HL-60 (cell line): ENCODE data around the gene BHLHE23.

ENCODE experiments used
- DNase-seq, 2 experiments: peaks; one replicate each; pipeline ENCODE4 v3.0.0-alpha.2; 2010 to 2020; ENCODE audit warnings: low read depth in 1 of 2, low spot score in 1 of 2
- H3K27ac ChIP-seq: fragments of 250-450 bp; sonication (Bioruptor Pico); replicated peaks from 2 replicates; pipeline ENCODE4 v1.5.1; 2020; ENCODE audit warnings: mild to moderate bottlenecking, moderate library complexity
- H3K27me3 ChIP-seq: fragments of 250-450 bp; sonication (Bioruptor Pico); 2 replicates; pipeline ENCODE4 v1.5.1; 2021; ENCODE audit warnings: mild to moderate bottlenecking, moderate library complexity; ENCODE audit not compliant: insufficient read depth, poor library complexity, severe bottlenecking
- H3K4me3 ChIP-seq: replicated peaks from 2 replicates; pipeline ENCODE4 v1.5.1; 2011; ENCODE audit warnings: mild to moderate bottlenecking, control low read depth, low read length; ENCODE audit not compliant: insufficient read depth
- GABPA ChIP-seq: IDR thresholded peaks from 2 replicates; pipeline ENCODE4 v1.6.1; 2012; ENCODE audit warnings: low read depth
- POLR2AphosphoS5 ChIP-seq: IDR thresholded peaks from 2 replicates; pipeline ENCODE4 v1.6.1; 2012; ENCODE audit warnings: low read depth
- SPI1 ChIP-seq: IDR thresholded peaks from 2 replicates; pipeline ENCODE4 v1.6.1; 2012; ENCODE audit warnings: low read depth, mild to moderate bottlenecking, borderline replicate concordance
- TF ChIP-seq, protein P1 (sequence below): IDR thresholded peaks from one replicate; pipeline ENCODE4 v1.5.1; 2011; ENCODE audit warnings: low read length, control low read depth, inconsistent platforms; ENCODE audit not compliant: insufficient read depth
- TF ChIP-seq, protein P2 (sequence below): IDR thresholded peaks from 2 replicates; pipeline ENCODE4 v1.6.1; 2012; ENCODE audit warnings: low read depth; ENCODE audit not compliant: insufficient replicate concordance

Gene BHLHE23

DNA sequence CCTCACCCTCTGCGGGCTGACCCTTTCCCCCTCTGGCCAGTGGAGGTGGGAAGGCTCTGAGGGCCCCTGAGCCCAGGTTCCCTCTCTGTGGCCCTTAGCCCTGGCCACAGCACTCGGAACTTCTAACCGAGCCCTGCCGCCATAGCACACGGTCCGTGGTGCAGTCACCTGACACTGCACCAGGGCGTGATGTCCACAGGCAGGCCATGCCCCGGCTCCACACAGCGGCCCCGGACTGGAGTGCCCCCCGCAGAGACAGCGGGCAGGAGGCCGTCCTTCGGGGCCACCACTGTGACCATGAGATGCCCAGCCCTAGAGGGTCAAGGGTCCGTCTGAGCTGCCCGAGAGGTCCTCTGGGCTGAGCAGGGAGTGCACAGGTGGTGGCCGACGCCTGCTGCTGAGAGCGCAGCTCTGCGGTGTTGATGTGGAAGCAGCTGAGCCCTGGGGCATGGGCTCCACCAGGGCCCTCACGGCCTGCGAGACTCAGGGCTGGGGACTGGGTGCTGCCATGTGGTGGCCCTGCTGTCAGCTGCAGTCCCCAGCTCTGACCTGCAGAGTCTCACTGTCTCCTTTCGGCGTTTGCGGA, 11.2 kb upstream of the BHLHE23 start:
- Histone ChIP-seq H3K27ac (no peak overlapping the region), H3K27me3 (peaks cover 29% of the 10 kb centered on the region), H3K4me3 (no peak overlapping the region)
- TF ChIP-seq POLR2AphosphoS5, result no peak
- TF ChIP-seq, protein P1, sequence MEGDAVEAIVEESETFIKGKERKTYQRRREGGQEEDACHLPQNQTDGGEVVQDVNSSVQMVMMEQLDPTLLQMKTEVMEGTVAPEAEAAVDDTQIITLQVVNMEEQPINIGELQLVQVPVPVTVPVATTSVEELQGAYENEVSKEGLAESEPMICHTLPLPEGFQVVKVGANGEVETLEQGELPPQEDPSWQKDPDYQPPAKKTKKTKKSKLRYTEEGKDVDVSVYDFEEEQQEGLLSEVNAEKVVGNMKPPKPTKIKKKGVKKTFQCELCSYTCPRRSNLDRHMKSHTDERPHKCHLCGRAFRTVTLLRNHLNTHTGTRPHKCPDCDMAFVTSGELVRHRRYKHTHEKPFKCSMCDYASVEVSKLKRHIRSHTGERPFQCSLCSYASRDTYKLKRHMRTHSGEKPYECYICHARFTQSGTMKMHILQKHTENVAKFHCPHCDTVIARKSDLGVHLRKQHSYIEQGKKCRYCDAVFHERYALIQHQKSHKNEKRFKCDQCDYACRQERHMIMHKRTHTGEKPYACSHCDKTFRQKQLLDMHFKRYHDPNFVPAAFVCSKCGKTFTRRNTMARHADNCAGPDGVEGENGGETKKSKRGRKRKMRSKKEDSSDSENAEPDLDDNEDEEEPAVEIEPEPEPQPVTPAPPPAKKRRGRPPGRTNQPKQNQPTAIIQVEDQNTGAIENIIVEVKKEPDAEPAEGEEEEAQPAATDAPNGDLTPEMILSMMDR, result no peak
- TF ChIP-seq, protein P2, sequence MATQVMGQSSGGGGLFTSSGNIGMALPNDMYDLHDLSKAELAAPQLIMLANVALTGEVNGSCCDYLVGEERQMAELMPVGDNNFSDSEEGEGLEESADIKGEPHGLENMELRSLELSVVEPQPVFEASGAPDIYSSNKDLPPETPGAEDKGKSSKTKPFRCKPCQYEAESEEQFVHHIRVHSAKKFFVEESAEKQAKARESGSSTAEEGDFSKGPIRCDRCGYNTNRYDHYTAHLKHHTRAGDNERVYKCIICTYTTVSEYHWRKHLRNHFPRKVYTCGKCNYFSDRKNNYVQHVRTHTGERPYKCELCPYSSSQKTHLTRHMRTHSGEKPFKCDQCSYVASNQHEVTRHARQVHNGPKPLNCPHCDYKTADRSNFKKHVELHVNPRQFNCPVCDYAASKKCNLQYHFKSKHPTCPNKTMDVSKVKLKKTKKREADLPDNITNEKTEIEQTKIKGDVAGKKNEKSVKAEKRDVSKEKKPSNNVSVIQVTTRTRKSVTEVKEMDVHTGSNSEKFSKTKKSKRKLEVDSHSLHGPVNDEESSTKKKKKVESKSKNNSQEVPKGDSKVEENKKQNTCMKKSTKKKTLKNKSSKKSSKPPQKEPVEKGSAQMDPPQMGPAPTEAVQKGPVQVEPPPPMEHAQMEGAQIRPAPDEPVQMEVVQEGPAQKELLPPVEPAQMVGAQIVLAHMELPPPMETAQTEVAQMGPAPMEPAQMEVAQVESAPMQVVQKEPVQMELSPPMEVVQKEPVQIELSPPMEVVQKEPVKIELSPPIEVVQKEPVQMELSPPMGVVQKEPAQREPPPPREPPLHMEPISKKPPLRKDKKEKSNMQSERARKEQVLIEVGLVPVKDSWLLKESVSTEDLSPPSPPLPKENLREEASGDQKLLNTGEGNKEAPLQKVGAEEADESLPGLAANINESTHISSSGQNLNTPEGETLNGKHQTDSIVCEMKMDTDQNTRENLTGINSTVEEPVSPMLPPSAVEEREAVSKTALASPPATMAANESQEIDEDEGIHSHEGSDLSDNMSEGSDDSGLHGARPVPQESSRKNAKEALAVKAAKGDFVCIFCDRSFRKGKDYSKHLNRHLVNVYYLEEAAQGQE, result no peak
- no peak for TF ChIP-seq GABPA
- TF ChIP-seq SPI1, result no peak
- DNase-seq, result no peak

DNA sequence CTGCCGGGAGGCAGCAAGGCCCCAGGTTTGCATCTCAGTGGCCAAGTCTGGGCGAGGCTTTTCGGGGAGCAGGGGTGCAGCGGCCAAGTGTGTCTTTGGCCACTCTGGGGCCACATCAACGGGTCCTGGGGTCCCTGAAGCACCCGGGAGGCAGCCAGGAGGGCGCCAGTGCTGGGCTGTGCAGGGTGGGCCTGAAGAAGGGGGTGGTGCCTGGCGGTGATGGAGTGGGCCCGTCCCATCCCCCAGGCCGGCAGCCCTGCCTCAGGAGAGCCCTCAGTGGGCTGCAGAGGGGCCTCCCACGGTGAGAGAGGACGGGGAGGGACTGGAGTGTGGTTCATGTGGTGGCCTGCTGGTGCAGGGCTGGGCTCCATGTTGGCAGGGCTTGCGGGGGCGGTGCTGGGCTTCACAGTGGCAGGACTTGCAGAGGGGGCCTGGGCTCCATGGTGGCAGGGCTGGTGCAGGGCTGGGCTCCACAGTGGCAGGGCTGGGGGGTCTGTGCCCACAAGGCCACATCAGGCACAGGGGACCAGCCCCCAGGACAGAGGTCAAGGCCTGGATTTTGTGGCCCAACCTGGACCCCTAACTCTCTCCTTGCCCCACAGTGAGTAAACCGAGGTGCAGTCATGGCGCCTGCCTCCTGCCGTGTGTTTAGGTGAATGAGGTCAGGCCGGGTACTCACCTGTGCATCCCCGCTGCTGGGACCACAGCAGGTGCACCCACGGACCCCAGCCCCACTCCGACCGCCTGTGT, 10.5 kb upstream of the BHLHE23 start:
- Histone ChIP-seq H3K4me3 (no peak overlapping the region), H3K27ac (no peak overlapping the region), H3K27me3 (peaks cover 28% of the 10 kb centered on the region)
- TF ChIP-seq, protein P1, result no peak
- TF ChIP-seq GABPA, result no peak
- no peak for TF ChIP-seq SPI1
- TF ChIP-seq, protein P2, result no peak
- TF ChIP-seq POLR2AphosphoS5, result no peak
- DNase-seq, result no peak

DNA sequence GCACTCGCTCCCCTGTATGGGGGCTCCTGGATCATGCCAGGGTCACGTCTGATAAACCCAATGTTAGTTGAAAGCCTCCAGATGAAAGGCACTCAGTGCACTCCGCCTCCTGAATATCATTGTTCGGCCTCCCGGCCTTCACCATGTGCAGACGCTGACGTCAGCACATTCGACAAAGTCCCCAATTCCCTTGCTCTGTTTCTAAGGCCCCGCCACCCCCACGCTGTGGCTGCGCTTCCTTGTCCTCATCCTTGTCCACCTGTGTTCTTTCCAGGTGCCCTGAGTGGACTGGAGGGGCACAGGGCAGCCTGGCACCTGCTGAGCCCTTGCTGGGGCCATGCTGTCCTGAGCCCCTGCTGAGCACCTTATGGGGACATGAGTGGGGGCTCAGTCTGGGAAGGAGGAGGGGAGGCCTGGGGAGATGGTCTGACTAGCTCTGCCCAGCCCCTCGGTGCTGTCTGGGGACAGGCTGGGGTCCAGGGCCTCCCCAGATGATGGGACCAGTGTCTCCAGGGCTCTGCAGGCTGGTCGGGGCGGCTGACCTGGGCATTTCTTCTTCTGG, 9.8 kb upstream of the BHLHE23 start:
- Histone ChIP-seq H3K4me3 (no peak overlapping the region), H3K27me3 (peaks cover 29% of the 10 kb centered on the region), H3K27ac (no peak overlapping the region)
- DNase-seq, result no peak
- TF ChIP-seq, protein P1, result no peak
- TF ChIP-seq GABPA, result no peak
- TF ChIP-seq SPI1, result no peak
- TF ChIP-seq POLR2AphosphoS5, result no peak
- TF ChIP-seq, protein P2, result no peak
